ENCODE data around the gene DEAF1.
A peak's percentile ranks its signal among the peaks of the same experiment; 100 is the strongest.

Gene DEAF1

DNA sequence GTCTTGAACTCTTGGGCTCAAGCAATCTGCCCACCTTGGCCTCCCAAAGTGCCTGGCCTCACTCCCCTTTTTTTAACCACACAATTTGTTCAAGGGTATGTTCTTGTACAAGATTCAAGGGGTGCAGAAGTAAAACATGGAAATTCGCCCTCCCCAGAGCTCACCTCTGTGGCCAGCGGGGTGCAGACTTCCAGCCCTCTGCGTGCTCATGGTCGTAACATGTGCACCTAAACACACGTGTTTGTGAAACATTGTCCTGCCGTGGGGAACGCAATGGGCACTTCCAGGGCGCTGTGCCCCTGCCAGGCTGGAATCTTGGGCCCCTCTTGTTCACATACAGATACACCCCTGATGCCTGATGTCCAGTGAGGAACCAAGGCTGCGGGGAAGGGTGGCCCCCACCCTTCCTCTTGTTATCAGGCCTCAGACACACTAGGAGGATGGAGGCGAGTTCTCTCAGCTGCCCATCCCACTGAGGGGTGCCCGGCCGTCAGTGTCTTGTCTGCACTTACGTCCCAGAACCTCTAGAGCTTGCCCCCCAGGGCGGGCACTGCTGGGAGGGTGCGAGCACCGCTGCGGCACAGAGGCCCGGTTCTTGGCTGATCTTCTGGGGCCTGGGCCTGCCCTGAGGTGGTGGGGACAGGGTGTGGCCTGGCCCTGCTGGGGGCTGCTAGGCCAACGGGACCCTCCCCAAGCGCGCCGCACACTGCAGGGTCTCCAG lies 6.9 kb upstream of the DEAF1 start:
- no peak for DNase-seq (ENCODE audit: insufficient read length, low spot score)
- no peak for FAIRE-seq
- TF ChIP-seq POLR2A (IDR thresholded peaks at IDR 0.05; ENCODE audit: low read depth, low read length), result no peak

DNA sequence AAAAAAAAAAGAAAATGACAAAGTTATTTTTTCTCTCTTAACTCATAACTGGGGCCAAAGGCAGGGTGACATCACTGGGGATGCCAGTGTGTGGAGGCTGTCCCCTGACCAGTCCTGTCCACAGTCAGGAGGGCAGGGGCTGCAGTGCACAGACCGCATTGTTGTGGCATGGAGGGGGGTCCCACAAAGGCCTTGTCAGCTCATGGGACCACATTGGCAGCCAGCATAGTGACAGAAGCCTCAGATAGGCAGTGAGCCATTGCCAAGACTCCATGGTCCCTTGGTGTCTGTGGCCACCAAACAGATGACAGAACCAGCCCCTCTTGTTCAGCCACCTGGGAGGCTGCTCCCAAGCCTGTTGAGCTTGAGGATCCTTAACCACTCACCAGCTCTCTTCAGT lies 4.7 kb upstream of the DEAF1 start:
- no peak for FAIRE-seq
- TF ChIP-seq POLR2A (IDR thresholded peaks at IDR 0.05; ENCODE audit: low read depth, low read length), result no peak
- no peak for DNase-seq (ENCODE audit: insufficient read length, low spot score)

DNA sequence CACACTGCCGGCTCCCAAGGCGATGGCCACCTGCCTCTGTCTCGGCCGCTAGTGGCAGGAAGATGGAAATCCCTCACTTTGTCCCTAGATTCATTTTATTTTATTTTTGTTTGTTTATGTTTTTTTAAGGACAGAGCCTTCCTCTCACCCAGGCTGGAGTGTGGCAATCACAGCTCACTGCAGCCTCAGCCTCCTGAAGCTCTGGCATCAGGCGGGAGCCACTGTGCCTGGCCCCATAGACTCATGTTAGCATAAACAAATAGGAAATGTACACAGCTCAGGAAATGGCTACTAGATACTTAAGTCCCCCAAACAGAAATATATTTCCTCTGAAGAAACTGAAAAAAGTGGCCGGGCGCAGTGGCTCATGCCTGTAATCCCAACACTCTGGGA lies 4.1 kb upstream of the DEAF1 start:
- FAIRE-seq (no peak), DNase-seq (ENCODE audit: insufficient read length, low spot score) (no peak)
- no peak for TF ChIP-seq POLR2A (IDR thresholded peaks at IDR 0.05; ENCODE audit: low read depth, low read length)

DNA sequence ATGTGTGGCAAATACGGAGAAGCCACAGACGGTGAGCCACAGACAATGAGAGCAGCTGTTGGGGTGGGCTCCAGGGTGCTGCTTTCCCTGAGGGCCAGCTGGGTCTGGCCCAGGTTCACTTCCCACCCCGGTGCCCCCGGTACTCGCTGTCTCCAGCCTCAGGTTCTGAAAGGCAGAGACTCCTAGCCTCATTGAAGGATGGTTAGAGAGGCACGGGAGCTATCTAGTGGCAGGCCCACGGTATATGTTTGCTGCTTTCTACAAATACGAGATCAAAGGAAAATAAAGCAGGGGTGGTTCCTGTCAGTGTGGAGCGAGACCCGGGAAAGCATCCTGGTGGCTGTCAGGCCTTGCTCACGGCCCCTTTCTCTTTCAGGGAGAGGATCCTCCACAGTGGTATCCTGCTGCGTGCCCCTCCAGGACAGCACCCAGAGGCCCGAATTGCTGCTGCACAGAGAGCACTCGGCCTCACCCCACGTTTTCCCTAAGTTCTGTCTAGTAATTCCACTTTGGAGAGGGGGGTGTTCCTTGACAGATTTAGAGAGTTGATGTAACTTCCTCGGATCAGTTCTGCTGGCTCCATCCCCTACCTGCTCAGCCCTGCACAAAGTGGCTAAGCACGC lies 3.6 kb upstream of the DEAF1 start:
- no peak for DNase-seq (ENCODE audit: insufficient read length, low spot score)
- no peak for FAIRE-seq
- TF ChIP-seq POLR2A (IDR thresholded peaks at IDR 0.05; ENCODE audit: low read depth, low read length), result no peak

DNA sequence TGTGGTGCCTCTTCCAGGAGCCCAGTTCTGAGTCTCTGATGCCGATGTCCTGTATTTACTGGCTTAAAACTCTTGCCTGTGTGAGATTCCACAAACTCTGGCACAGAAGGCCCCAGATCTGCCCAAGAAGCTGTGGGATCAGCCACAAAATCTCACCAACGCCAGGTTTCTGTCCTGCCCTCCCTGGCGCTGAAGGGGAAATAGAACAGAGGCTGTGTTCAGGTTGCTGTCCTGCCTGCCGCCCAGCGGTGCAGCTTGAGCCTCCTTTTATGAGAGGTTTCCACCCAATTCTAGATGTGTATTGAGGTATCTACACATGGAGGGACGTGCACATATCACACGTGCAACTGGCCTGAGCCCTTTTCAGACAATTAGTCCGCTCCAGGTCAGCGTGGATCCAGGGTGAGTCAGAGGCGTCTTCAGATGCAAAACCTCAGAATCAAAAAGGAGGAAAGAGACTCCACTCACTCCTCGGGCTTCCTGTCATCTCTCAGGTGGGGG lies 2.8 kb upstream of the DEAF1 start:
- DNase-seq (ENCODE audit: insufficient read length, low spot score) (peak; percentile 54), FAIRE-seq (no peak)
- TF ChIP-seq POLR2A (IDR thresholded peaks at IDR 0.05; ENCODE audit: low read depth, low read length), result no peak

DNA sequence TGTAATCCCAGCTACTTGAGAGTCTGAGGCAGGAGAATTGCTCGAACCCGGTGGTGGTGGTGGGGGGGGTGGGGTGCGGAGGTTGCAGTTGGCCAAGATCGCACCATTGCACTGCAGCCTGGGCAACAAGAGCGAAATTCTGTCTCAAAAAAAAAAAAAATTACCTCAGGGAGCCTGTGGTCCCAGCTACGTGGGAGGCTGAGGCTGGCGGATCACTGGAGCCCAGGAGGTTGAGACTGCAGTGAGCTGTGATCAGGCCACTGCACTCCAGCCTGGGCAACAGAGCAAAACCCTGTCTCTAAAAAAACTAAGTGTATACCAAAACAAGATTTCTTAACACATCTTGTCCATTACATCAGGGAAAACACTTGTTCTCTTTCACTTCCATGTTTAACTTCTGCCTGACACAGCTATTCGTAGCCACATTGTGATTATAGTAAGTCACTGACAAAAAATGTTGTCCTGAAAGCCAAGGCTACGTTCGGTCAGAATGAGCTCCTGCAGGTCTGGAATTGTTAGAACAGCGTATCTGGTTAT lies 2.0 kb upstream of the DEAF1 start:
- DNase-seq (ENCODE audit: insufficient read length, low spot score) (no peak), FAIRE-seq (no peak)
- TF ChIP-seq POLR2A (IDR thresholded peaks at IDR 0.05; ENCODE audit: low read depth, low read length), result no peak

DNA sequence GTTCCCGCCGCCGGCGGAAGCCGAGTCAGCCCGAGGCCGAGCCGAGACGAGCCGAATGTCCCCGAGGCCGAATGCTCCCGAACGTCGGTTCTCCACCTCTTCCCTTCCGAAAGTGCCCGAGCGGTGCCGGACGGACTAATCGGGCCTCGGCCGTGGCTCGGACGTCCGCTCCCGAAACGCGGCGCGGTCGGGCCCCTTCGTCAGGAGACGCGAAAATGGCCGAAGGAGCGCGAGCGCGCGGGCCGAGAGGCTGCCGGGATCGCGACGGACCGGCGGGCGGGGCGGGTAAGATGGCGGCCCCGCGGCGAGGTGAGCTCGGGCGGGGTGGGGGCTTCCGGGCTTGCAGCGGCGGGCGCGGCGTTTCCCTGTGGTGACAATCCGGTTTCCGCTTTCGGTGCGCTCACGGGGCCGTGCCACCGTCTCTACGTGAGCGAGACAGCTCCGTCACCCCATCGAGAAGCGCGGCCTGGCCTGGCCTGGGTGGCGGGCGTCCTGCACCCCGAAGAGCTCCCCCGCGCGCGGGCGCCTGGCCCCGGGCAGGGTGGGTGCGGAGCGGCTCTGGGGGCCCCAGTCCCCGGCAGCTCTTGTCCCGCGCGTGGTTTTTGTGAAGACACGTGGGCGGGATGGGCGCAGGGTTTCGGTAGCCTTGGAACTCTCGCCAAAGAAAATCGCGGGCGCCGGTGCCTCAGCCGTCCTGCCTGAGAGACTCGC lies 671 bp upstream of the DEAF1 start, which contains the start of gene TMEM80:
Gene TMEM80, plus strand, starts transcription at position 279 of the 711 bp plus-strand sequence. Its CDS starts 12 bp downstream, at position 291.
- FAIRE-seq, result no peak
- DNase-seq (ENCODE audit: insufficient read length, low spot score), result peak; percentile 75
- TF ChIP-seq POLR2A (IDR thresholded peaks at IDR 0.05; ENCODE audit: low read depth, low read length), result peak; percentile 93

DNA sequence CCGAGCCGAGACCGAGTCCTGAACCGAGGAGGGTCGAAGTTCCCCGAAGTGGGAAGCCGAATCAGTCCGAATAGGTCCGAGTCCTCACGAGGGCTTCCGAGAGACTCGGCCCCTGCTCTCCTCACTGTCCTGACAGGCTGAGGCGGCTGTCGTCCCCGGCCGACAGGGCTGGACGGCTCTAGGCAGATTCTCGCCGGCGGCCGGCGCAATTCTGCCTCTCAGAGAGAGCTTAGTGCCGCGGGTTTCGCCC lies 191 bp upstream of the DEAF1 start:
- DNase-seq (ENCODE audit: insufficient read length, low spot score), result no peak
- FAIRE-seq, result peak; percentile 15
- TF ChIP-seq POLR2A (IDR thresholded peaks at IDR 0.05; ENCODE audit: low read depth, low read length), result no peak

DNA sequence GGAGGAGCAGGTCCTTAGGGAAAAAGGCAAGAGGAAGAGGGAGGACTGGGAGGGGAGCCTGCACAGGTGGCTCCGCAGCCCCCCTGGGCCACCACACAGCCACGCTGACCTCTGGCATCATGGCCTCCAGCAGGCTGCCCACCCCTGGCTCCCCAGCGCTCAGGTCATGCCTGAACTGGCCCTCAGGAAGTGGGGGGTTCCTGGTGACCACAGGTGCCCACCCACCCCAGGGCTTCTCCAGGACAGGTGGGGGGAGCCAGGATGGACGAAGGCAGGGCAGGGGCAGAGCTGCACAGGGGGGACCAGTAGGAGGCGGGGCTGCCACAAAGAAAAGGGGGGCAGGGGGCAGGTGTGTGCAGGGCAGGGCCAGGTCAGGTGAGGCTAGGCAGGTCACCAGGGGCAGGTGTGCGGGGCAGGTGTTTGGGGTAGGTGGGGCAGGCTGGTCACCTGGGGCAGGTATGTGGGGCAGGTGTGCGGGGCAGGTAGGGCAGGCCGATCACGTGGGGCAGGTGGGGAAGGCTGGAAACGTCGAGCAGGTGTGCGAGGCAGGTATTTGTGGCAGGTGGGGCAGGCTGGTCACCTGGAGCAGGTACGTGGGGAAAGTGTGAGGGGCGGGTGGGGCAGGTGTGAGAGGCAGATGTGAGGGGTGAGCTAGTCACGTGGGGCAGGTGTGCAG lies 997 bp downstream of the DEAF1 start:
- FAIRE-seq, result no peak
- no peak for TF ChIP-seq POLR2A (IDR thresholded peaks at IDR 0.05; ENCODE audit: low read depth, low read length)
- DNase-seq (ENCODE audit: insufficient read length, low spot score), result no peak

DNA sequence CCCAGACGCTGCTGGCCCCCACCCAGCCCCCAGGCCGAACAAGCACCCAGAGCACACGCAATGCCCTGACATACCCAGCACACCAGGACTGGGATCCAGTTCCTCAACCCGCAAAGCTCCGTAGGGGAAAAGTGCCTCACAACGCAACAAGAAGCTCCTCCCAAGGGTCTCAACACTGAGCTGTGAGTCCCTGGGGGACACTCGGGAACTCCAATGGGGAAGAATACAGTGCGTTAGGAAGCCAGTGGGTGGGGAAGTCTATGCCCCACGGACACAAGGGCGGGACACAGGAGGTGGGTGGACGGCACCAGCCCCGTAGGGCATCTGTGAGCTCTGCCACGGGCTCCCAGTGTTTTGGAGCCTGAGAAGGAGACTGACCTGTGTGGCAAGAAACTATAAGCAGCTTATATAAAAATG lies 1.6 kb downstream of the DEAF1 start:
- TF ChIP-seq POLR2A (IDR thresholded peaks at IDR 0.05; ENCODE audit: low read depth, low read length), result no peak
- DNase-seq (ENCODE audit: insufficient read length, low spot score) (no peak), FAIRE-seq (no peak)

DNA sequence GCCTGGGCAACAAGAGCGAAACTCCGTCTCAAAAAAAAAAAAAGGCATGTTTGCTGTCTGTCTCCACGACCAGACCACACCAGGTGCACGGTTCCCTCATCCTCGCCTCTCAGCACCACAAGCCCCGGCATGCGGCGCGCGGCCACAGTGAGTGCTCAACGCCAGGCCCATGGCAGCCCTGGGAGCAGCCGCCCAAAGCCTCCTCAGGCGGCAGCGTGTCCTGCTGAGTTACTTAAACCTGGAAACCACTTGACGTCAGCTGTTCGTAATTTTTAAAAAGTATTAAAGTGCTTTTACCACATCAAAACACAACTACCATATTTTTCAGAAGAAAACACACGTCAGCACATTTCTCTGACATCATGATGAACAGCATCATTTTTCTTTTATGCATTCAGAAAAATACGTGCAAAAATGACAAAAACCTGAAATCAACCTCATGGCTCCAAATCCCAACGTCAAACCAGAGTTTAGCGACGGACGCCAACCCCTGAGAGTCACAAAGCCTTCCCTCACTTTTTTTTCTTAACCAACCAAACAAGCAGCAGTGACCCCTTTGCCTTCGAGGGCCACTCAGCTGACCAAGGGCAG lies 2.1 kb downstream of the DEAF1 start:
- FAIRE-seq (no peak), DNase-seq (ENCODE audit: insufficient read length, low spot score) (no peak)
- no peak for TF ChIP-seq POLR2A (IDR thresholded peaks at IDR 0.05; ENCODE audit: low read depth, low read length)

DNA sequence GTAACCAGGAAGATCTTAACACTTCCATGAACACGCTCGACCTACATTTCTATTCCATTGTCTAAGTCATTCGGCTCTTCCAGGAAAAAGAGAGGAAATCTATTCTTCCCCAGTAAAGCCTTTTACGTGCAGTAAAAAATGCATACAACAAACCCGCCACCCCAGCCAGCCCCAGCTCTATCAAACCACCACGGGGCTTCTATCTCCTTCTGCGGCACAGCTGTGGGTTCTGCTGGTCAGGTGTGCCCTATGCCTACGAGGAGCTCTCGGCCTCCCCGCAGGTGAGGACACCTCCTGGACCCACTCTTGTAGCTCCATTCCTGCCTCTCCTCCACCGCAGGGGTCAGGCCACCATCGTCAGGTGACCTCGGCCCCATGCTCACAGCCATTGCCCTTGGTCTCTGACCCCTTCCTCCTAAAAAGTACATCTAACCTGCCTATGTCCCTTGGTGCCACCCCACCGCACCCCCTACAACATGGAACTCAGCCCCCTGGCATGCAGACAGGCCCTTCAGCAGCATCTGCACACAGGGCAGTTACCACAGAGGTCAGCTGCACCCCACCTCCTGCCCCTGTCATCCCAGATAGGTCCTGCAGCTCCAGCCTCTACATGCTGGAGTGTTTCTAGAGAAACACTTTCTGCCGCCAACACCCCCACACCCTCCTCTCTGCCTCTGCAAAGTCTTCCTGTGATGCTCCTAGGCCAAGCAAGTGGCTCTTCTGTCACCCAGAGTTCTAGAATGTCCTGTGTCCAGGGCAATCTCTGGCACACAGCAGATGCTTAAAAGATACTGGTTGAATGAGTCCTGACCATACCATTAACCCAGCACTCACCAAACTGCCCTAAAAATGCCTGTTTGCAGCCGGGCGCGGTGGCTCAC lies 3.1 kb downstream of the DEAF1 start:
- no peak for TF ChIP-seq POLR2A (IDR thresholded peaks at IDR 0.05; ENCODE audit: low read depth, low read length)
- FAIRE-seq (no peak), DNase-seq (ENCODE audit: insufficient read length, low spot score) (no peak)

Measured in H54 (cell line).